Measurements from ENCODE around the gene PATJ.
"Not testable (repeated sequence)": the region's sequence is repeated elsewhere in the genome, so short reads cannot be mapped to it uniquely, and the experiment has no call there.

PATJ gene

DNA sequence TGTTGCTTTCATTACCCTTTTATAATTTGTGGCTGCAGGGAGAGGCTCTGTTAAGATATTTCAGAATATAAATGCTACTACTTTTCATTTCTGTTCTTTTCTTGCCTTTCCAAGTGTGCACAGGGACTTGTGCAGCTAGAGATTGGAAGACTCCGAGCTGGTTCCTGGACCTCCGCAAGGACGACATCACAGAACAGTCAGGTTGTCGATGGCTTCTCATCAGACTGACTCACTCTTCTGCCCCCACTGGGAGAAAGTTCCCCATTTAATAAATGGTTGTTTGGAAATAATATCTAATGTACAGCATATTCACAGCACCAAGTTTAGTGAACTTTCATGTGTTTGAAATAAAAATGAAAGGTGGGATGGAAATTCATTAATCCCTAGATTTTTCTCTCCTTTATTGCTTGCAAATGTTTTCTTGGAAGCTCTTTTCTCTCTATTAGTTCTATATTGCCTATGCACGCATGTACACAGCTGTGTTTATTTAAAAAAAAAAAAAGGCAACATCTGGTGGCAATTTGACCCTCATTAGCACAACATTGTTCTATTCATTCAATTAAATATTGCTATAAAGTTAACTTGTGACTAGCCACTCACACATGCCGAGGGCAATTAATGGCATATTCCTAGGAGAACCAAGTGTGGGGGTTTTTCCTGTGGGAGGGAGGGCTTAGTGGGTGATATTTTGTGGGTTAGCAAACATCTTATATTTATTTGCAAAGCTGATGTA lies 374.9 kb downstream of the PATJ start:
- no peak for DNase-seq

DNA sequence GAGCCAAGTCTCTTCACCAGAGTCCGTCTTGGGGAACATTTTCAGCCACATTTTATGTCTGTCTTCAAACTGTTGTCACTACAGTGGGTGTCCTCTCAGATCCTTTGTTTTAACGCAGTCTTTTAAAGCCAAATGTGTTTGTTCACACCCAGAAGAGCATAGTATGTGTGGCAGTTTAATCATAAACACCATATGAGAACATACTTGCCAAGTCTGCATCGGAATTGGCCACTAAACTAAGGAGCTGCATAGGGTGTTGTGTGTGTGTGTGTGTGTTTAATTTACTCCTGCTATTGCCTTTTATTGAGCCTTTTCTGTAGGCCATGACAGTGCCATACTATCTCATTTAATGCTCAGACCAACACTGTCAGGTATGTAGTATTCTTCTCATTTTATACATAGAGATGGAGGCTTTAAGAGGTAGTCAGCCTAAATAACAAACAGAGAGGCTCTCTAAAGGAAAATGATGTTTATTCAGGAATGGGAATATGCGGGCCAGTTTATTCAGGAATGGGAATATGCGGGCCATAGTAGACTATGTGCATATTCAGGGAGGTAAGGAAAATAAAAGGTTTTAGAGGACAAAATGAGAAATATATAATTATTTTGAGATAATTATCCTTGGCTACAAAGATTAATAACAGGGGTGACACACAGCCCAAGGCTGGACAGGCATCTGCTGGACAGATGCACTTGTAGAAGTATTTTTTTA lies 384.5 kb downstream of the PATJ start:
- no peak for DNase-seq

- no peak for DNase-seq
Measured at GRCh38 chr1:62128745-62129144, 386.5 kb downstream of the PATJ start.

DNA sequence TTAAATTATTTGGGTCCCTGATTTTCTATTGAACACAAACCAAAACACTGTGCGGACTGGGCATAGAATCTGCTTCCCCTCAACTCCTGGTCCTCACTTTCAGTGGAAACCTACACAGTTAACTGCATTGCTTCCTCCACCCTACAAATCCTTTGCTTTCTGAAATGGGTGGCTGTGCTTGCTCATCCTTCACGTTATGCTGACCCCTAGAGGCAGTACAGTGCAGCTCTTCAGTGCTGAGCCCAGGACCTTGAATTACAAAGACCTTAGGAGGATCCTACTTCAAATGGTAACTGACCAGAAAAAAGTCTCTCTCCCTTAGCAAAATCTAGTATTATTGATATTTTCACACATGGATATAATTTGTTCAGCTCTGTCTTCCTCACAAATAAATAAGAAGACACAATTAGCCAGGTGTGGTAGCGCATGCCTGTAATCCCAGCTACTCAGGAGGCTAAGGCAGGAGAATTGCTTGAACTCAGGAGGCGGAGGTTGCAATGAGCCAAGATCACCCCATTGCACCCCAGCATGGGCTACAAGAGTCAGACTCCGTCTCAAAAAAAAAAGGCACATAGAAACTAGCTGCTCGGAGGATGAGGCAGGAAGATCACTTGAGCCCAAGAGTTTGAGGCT lies 388.9 kb downstream of the PATJ start:
- peak; percentile 79 for DNase-seq

GRCh38 chr1:62138029-62138428 lies 395.7 kb downstream of the PATJ start:
- no peak for DNase-seq

DNA sequence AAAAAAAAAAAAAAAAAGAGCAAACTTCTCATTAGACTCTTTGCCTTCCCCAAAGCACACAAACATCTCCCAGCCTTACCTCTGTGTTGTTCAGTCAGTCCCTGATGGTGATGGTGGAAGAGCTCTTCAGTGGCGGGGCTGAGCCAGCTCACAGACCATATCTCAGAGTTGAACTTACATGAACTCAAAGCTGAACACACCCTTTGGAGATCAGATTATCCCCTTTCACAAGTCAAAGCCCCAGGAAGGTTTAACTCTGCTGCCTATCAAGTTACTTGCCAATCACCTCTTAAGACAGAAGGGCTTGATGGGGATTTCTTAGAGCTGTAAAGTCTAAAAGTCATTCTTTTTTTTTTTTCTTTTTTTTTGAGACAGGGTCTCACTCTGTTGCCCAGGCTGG lies 397.1 kb downstream of the PATJ start:
- no peak for DNase-seq

DNA sequence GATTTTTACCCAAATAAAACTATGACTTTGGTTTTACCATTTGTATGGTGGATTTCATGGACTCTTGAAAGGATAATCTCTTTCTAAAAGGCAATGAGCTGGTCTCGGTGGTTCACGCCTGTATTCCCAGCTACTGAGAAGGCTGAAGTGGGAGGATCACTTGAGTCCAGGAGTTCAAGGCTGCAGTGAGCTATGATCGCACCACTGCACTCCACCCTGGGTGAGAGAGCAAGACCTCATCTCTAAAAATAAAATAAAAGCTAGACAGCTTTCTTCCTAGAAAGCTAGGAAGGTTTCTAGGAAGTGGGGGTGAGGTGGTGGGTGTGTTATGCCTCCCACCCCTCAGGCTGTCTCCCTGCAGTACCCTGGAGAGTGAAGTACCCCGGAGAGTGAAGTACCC lies 398.4 kb downstream of the PATJ start:
- no peak for DNase-seq

GRCh38 chr1:62142496-62142895 lies 400.2 kb downstream of the PATJ start:
- no peak for DNase-seq

- peak; percentile 21 for DNase-seq
Measured at GRCh38 chr1:62144238-62144831, 402.1 kb downstream of the PATJ start.

DNA sequence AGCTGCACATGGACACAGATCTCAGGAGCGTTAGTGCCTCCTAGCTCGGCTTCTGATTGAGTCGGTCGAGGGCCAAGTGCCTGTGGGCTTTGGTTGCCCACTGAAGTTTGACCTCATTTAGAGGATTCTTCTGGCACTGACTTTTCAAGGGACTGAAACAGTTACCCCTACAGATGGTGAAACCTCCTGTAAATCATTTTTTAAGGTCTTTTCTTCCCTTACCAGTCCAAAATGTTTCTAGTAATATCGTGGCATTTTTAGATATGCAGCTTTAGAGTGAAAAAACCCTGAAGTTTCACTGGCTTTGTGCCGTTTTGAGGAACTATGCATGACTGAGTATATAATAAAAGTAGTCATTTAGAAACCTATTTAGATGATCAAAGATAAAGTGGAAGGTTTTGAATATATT lies 417.7 kb downstream of the PATJ start:
- no peak for DNase-seq

- no peak for DNase-seq
Measured at GRCh38 chr1:62161711-62162110, 419.4 kb downstream of the PATJ start.

DNA sequence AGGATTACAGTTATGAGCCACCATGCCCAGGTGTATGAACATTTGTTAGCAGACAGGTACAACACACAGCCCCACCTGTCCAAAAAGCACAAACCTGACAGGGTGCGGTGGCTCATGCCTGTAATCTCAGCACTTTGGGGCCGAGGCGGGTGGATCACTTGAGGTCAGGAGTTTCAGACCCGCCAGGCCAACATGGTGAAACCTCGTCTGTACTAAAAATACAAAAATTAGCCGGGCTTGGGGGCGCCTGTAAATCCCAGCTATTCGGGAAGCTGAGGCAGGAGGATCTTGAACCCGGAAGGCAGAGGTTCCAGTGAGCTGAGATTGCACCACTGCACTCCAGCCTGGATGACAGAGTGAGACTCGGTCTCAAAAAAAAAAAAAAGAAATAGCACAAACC lies 428.1 kb downstream of the PATJ start:
- DNase-seq = not testable (repeated sequence)

GRCh38 chr1:62175568-62176179 lies 433.4 kb downstream of the PATJ start:
- DNase-seq = peak; percentile 69

DNA sequence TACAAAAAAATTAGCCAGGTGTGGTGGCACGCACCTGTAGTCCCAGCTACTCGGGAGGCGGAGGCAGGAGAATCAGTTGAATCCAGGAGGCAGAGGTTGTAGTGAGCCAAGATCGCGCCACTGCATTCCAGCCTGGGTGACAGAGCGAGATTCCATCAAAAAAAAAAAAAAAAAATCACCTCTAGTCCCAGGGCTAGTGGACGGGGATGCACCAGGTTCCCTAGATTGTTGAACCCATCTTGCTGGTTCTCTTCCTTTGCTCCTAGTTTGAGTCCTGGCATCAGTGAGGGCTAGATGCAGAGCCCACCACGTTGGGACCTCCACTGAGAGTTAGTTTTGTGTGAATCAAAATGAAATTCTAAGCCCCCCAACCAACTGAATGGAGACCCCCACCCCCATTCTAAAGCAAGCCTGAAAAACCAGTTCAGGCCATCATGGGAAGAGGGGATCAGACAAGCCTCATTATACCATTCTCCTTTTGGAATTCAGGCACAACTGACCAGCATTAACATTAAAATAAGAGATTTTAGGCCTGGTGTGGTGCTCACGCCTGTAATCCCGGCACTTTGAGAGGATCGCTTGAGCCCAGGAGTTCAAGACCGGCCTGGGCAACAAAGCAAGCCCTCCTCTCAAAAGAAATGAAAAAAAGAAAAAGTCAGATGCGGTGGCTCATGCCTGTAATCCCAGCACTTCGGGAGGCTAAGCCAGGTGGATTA lies 434.5 kb downstream of the PATJ start:
- DNase-seq = no peak

DNA sequence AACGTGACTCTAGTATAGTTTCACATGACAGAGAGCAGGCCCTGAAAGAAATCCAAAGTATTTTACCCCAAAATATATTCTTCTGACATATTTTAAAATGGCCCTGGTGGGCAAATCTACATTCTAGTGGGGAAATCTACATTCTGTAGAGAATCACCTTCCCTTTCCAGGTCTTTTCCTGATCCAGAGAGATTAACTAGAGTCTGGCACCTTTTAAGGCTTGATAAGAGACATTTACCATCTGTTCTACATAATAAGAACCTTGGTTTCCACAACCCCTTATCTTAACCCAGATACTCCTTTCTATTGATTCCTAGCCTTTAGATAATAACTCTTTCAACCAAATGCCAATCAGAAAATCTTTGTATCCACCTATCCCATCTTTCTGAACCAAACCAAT lies 435.3 kb downstream of the PATJ start:
- no peak for DNase-seq

GRCh38 chr1:62178372-62178771 lies 436.1 kb downstream of the PATJ start:
- DNase-seq = no peak

DNA sequence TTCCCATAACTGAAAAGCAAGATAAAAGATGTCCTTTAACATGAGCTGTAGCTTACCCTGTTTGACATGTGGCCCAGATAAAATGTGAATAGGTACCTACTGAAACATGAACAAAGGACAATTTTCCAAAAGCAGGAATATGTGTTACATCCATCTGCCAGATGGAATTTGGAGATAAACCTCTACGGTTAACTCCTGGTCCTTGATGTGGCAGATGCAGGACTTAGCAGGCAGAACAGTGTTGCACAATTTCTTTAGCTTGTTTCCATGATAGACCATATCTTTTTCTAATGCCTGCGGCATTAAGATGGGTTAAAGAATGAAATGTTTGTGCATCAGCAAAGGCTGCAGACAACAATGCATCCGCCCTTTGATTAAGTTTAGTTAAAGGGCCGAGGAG lies 437.8 kb downstream of the PATJ start:
- DNase-seq = not testable (repeated sequence)

DNA sequence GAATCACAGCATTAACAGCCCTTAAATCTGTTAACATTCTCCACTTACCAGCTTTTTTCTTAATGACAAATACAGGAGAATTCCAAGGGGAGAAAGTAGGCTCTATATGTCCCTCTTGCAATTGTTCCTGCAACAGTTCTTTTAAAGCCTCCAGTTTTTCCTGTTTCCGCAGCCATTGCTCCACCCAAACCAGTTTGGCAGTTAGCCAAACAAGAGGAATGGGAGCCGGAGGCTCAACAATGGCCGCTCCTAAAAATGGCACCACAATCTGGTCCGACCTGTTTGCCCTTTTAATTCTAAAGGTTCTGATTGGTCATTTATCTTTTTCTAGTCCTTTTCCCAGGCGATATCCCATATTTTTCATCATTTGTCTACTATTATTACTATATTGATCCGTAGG lies 438.4 kb downstream of the PATJ start:
- peak; percentile 39 for DNase-seq

DNA sequence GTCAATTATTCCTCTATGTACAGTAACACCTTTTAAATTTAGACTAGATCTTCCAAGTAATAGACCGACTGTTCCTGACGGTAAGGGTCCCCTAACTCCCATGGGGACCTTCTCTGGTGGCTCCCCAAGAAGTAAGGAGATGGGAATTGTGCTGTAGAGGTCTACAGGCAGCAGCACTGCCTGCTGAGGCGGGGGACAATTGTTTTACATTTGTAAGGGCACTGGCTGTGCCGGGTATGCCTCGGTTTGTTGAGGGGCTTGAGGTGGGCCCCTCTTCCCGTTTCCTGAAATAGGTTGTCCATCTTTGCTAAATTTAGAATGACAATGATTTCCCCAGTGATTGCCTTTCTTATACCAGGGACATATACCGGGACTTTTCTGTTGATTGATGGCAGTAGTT lies 439.3 kb downstream of the PATJ start:
- no peak for DNase-seq

GRCh38 chr1:62182157-62182556 lies 439.9 kb downstream of the PATJ start:
- DNase-seq = not testable (repeated sequence)

- not testable (repeated sequence) for DNase-seq
Measured at GRCh38 chr1:62183164-62184020, 441.1 kb downstream of the PATJ start.

- no peak for DNase-seq
Measured at GRCh38 chr1:62184336-62184735, 442.1 kb downstream of the PATJ start.
